GM23338 (cell line): ENCODE measurements around the gene APC. TPM values are rescaled to one million over a fixed set of nuclear protein-coding genes. Genes with fewer than 3 reads are reported as not detected.

ENCODE experiments used
- ATAC-seq: fragments of 200-7000 bp; cut with Tn5 transposase; 3 replicates; pipeline ENCODE4 v1.9.1; 2020
- DNase-seq: peaks from one replicate; pipeline ENCODE4 v3.0.0-alpha.2; 2015; ENCODE audit warnings: low spot score
- H2AFZ ChIP-seq: fragments of 200-600 bp; sonication (generic); 2 replicates; pipeline ENCODE4 v1.8.0; 2016; ENCODE audit warnings: antibody characterized with exemption, mild to moderate bottlenecking, moderate library complexity
- H3F3A ChIP-seq: fragments of 200-600 bp; sonication (generic); replicated peaks from 2 replicates; pipeline ENCODE4 v1.8.0; 2017; ENCODE audit warnings: antibody characterized with exemption, mixed run types, low read depth
- H3K27ac ChIP-seq: fragments of 200-600 bp; sonication (generic); 2 replicates; pipeline ENCODE4 v1.6.1; 2016; ENCODE audit warnings: low read depth
- H3K27me3 ChIP-seq: fragments of 200-600 bp; sonication (generic); 2 replicates; pipeline ENCODE4 v1.8.0; 2016; ENCODE audit warnings: mild to moderate bottlenecking, mixed run types, moderate library complexity; ENCODE audit not compliant: insufficient read depth
- H3K36me3 ChIP-seq: fragments of 200-600 bp; sonication (generic); 2 replicates; pipeline ENCODE4 v1.8.0; 2016; ENCODE audit warnings: mild to moderate bottlenecking; ENCODE audit not compliant: insufficient read depth
- H3K4me1 ChIP-seq: fragments of 200-600 bp; sonication (generic); 2 replicates; pipeline ENCODE4 v1.8.0; 2016; ENCODE audit warnings: mild to moderate bottlenecking, moderate library complexity; ENCODE audit not compliant: insufficient read depth
- H3K4me2 ChIP-seq: fragments of 200-600 bp; sonication (generic); 2 replicates; pipeline ENCODE4 v1.7.1; 2017; ENCODE audit warnings: mixed run types
- H3K4me3 ChIP-seq: fragments of 200-600 bp; sonication (generic); 2 replicates; pipeline ENCODE4 v1.6.1; 2016; ENCODE audit warnings: mixed run types
- H3K79me2 ChIP-seq: fragments of 200-600 bp; sonication (generic); replicated peaks from 2 replicates; pipeline ENCODE4 v1.8.0; 2017; ENCODE audit warnings: mild to moderate bottlenecking; ENCODE audit not compliant: insufficient read depth
- H3K9me2 ChIP-seq: fragments of 200-600 bp; sonication (generic); 2 replicates; pipeline ENCODE4 v1.8.0; 2017; ENCODE audit not compliant: insufficient read depth
- H4K20me1 ChIP-seq: fragments of 200-600 bp; sonication (generic); replicated peaks from 2 replicates; pipeline ENCODE4 v1.8.0; 2017; ENCODE audit warnings: mild to moderate bottlenecking; ENCODE audit not compliant: insufficient read depth
- H3K27ac Mint-ChIP-seq: 2 replicates; pipeline ENCODE4 v1.8.0; 2020; ENCODE audit warnings: inconsistent platforms, mild to moderate bottlenecking, moderate library complexity, mixed read lengths
- H3K27me3 Mint-ChIP-seq: 3 replicates; pipeline ENCODE4 v1.8.0; 2022; ENCODE audit warnings: low read depth, mild to moderate bottlenecking, moderate library complexity, mixed read lengths, inconsistent platforms; ENCODE audit not compliant: insufficient read depth, poor library complexity
- H3K36me3 Mint-ChIP-seq: 3 replicates; pipeline ENCODE4 v1.8.0; 2021; ENCODE audit warnings: low read depth, mild to moderate bottlenecking, inconsistent platforms, moderate library complexity, mixed read lengths
- H3K4me1 Mint-ChIP-seq: 3 replicates; pipeline ENCODE4 v1.8.0; 2020; ENCODE audit warnings: mild to moderate bottlenecking, inconsistent platforms, mixed read lengths
- H3K4me3 Mint-ChIP-seq: 3 replicates; pipeline ENCODE4 v1.8.0; 2021; ENCODE audit warnings: moderate library complexity, mild to moderate bottlenecking, inconsistent platforms, mixed read lengths
- H3K9me3 Mint-ChIP-seq: 3 replicates; pipeline ENCODE4 v1.8.0; 2020; ENCODE audit warnings: moderate library complexity, mild to moderate bottlenecking, inconsistent platforms, mixed read lengths
- CREB1 ChIP-seq: fragments of 250-450 bp; sonication (Bioruptor Pico); IDR thresholded peaks from 2 replicates; pipeline ENCODE4 v1.5.0; 2020; ENCODE audit warnings: low read depth, mild to moderate bottlenecking, moderate library complexity
- EZH2 ChIP-seq: fragments of 200-600 bp; sonication (generic); IDR thresholded peaks from one replicate; pipeline ENCODE4 v1.8.0; 2017; ENCODE audit warnings: antibody characterized with exemption, mild to moderate bottlenecking, low read depth; ENCODE audit not compliant: unreplicated experiment
- EZH2phosphoT487 ChIP-seq: fragments of 200-600 bp; sonication (generic); IDR thresholded peaks from one replicate; pipeline ENCODE4 v1.8.1; 2018; ENCODE audit warnings: antibody characterized with exemption; ENCODE audit not compliant: unreplicated experiment
- JUNB ChIP-seq: IDR thresholded peaks from one replicate; pipeline ENCODE4 v1.6.1; 2016; ENCODE audit warnings: antibody characterized with exemption; ENCODE audit not compliant: unreplicated experiment
- NANOG ChIP-seq: IDR thresholded peaks from 2 replicates; pipeline ENCODE4 v1.6.1; 2016; ENCODE audit warnings: antibody characterized with exemption, borderline replicate concordance
- POLR2AphosphoS5 ChIP-seq: IDR thresholded peaks from 2 replicates; pipeline ENCODE4 v1.6.1; 2016; ENCODE audit warnings: antibody characterized with exemption, low read depth
- STAT1 ChIP-seq: IDR thresholded peaks from one replicate; pipeline ENCODE4 v1.6.1; 2016; ENCODE audit warnings: antibody characterized with exemption; ENCODE audit not compliant: unreplicated experiment
- ZNF114 ChIP-seq: fragments of 250-450 bp; sonication (Bioruptor Pico); IDR thresholded peaks from 2 replicates; pipeline ENCODE4 v1.5.0; 2020; ENCODE audit warnings: mild to moderate bottlenecking, moderate library complexity
- ZNF331 ChIP-seq: fragments of 250-450 bp; sonication (Bioruptor Pico); IDR thresholded peaks from 2 replicates; pipeline ENCODE4 v1.5.0; 2020; ENCODE audit warnings: low read depth, mild to moderate bottlenecking, moderate library complexity
- polyA plus RNA-seq: library from polyadenylated mRNA; unstranded; fragments of >200 nt; fragmentation: Nextera tagmentation; extraction: Ambion mirVana; gene quantifications from 2 replicates; pipeline ENCODE4 v1.2.1, GENCODE V29; 2016
- total RNA-seq: library from RNA; depleted of rRNA; stranded (reverse); fragments of >200 nt; shearing (Covaris generic); gene quantifications from 2 replicates; pipeline ENCODE4 v1.2.3, GENCODE V29; 2014
- TF ChIP-seq, protein P1 (sequence below): IDR thresholded peaks from one replicate; pipeline ENCODE4 v1.6.1; 2018; ENCODE audit warnings: antibody characterized with exemption; ENCODE audit not compliant: unreplicated experiment
- TF ChIP-seq, protein P2 (sequence below): fragments of 250-450 bp; sonication (Bioruptor Pico); IDR thresholded peaks from 2 replicates; pipeline ENCODE4 v1.5.0; 2020; ENCODE audit warnings: mild to moderate bottlenecking, moderate library complexity
- TF ChIP-seq, protein P3 (sequence below): IDR thresholded peaks from 2 replicates; pipeline ENCODE4 v1.6.1; 2016; ENCODE audit warnings: antibody characterized with exemption
- TF ChIP-seq, protein P4 (sequence below), 2 experiments: fragments of 200-600 bp in 1 of 2; sonication (generic) in 1 of 2; conservative IDR thresholded peaks; 2 replicates each; pipeline versions ENCODE4 v1.5.1 to v1.6.1; 2016 to 2017; ENCODE audit warnings: antibody characterized with exemption in 2 of 2, low read depth in 2 of 2, mild to moderate bottlenecking in 2 of 2, moderate library complexity in 1 of 2

Gene APC
- total and polyA plus RNA-seq, 2 experiments from 2014 or later = 42.4 to 62.9 TPM

DNA sequence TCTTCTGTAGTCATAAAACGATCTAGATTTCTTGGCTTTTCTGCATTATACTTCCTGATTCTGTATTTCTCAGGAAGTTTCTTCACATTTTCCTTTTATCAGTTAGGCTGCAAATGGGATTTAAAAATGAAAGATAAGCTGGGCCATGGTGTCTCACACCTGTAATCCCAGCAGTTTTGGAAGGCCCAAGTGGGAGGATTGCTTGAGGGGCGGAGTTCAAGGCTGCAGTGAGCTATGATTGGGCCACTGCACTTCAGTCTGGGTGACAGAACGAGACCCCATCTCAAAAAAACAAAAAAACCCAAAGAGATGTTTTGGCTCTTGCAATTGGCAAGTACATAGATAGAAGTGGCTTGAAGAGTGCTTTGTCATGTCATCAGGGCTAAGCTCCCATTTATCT is 26.2 kb upstream of the APC start:
- Histone ChIP-seq H3K4me1 (peaks cover 19% of the 10 kb centered on the region), H3K79me2 (peaks cover 87% of the 10 kb centered on the region), H3F3A (no peaks in the 10 kb centered on the region; the same call in 1 of the 2 replicates), H4K20me1 (peaks cover 8% of the 10 kb centered on the region; the same call in 1 of the 2 replicates), H3K36me3 (no peaks in the 10 kb centered on the region), H2AFZ (no peak overlapping the region), H3K27ac (no peak overlapping the region), H3K4me2 (no peak overlapping the region), H3K4me3 (no peak overlapping the region), H3K9me2 (no peaks in the 10 kb centered on the region), H3K27me3 (no peaks in the 10 kb centered on the region)
- Mint-ChIP-seq H3K4me1 (peaks cover 34% of the 10 kb centered on the region), H3K4me3 (no peak overlapping the region), H3K27me3 (peaks cover 3% of the 10 kb centered on the region), H3K9me3 (no peaks in the 10 kb centered on the region), H3K27ac (peak overlapping the region; percentile 86), H3K36me3 (no peaks in the 10 kb centered on the region; the same call in 1 of the 3 replicates)
- no peak for TF ChIP-seq ZNF331 (CRISPR knock-in tag)
- no peak for TF ChIP-seq JUNB
- TF ChIP-seq, protein P1, sequence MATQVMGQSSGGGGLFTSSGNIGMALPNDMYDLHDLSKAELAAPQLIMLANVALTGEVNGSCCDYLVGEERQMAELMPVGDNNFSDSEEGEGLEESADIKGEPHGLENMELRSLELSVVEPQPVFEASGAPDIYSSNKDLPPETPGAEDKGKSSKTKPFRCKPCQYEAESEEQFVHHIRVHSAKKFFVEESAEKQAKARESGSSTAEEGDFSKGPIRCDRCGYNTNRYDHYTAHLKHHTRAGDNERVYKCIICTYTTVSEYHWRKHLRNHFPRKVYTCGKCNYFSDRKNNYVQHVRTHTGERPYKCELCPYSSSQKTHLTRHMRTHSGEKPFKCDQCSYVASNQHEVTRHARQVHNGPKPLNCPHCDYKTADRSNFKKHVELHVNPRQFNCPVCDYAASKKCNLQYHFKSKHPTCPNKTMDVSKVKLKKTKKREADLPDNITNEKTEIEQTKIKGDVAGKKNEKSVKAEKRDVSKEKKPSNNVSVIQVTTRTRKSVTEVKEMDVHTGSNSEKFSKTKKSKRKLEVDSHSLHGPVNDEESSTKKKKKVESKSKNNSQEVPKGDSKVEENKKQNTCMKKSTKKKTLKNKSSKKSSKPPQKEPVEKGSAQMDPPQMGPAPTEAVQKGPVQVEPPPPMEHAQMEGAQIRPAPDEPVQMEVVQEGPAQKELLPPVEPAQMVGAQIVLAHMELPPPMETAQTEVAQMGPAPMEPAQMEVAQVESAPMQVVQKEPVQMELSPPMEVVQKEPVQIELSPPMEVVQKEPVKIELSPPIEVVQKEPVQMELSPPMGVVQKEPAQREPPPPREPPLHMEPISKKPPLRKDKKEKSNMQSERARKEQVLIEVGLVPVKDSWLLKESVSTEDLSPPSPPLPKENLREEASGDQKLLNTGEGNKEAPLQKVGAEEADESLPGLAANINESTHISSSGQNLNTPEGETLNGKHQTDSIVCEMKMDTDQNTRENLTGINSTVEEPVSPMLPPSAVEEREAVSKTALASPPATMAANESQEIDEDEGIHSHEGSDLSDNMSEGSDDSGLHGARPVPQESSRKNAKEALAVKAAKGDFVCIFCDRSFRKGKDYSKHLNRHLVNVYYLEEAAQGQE = no peak
- no peak for TF ChIP-seq EZH2phosphoT487
- TF ChIP-seq NANOG = no peak
- no peak for TF ChIP-seq ZNF114
- TF ChIP-seq, protein P2, sequence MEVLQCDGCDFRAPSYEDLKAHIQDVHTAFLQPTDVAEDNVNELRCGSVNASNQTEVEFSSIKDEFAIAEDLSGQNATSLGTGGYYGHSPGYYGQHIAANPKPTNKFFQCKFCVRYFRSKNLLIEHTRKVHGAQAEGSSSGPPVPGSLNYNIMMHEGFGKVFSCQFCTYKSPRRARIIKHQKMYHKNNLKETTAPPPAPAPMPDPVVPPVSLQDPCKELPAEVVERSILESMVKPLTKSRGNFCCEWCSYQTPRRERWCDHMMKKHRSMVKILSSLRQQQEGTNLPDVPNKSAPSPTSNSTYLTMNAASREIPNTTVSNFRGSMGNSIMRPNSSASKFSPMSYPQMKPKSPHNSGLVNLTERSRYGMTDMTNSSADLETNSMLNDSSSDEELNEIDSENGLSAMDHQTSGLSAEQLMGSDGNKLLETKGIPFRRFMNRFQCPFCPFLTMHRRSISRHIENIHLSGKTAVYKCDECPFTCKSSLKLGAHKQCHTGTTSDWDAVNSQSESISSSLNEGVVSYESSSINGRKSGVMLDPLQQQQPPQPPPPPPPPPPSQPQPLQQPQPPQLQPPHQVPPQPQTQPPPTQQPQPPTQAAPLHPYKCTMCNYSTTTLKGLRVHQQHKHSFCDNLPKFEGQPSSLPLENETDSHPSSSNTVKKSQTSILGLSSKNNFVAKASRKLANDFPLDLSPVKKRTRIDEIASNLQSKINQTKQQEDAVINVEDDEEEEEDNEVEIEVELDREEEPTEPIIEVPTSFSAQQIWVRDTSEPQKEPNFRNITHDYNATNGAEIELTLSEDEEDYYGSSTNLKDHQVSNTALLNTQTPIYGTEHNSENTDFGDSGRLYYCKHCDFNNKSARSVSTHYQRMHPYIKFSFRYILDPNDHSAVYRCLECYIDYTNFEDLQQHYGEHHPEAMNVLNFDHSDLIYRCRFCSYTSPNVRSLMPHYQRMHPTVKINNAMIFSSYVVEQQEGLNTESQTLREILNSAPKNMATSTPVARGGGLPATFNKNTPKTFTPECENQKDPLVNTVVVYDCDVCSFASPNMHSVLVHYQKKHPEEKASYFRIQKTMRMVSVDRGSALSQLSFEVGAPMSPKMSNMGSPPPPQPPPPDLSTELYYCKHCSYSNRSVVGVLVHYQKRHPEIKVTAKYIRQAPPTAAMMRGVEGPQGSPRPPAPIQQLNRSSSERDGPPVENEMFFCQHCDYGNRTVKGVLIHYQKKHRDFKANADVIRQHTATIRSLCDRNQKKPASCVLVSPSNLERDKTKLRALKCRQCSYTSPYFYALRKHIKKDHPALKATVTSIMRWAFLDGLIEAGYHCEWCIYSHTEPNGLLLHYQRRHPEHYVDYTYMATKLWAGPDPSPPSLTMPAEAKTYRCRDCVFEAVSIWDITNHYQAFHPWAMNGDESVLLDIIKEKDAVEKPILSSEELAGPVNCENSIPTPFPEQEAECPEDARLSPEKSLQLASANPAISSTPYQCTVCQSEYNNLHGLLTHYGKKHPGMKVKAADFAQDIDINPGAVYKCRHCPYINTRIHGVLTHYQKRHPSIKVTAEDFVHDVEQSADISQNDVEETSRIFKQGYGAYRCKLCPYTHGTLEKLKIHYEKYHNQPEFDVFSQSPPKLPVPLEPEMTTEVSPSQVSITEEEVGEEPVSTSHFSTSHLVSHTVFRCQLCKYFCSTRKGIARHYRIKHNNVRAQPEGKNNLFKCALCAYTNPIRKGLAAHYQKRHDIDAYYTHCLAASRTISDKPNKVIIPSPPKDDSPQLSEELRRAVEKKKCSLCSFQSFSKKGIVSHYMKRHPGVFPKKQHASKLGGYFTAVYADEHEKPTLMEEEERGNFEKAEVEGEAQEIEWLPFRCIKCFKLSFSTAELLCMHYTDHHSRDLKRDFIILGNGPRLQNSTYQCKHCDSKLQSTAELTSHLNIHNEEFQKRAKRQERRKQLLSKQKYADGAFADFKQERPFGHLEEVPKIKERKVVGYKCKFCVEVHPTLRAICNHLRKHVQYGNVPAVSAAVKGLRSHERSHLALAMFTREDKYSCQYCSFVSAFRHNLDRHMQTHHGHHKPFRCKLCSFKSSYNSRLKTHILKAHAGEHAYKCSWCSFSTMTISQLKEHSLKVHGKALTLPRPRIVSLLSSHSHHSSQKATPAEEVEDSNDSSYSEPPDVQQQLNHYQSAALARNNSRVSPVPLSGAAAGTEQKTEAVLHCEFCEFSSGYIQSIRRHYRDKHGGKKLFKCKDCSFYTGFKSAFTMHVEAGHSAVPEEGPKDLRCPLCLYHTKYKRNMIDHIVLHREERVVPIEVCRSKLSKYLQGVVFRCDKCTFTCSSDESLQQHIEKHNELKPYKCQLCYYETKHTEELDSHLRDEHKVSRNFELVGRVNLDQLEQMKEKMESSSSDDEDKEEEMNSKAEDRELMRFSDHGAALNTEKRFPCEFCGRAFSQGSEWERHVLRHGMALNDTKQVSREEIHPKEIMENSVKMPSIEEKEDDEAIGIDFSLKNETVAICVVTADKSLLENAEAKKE (CRISPR knock-in tag) = no peak
- TF ChIP-seq CREB1 (CRISPR knock-in tag) = no peak
- TF ChIP-seq, protein P3, sequence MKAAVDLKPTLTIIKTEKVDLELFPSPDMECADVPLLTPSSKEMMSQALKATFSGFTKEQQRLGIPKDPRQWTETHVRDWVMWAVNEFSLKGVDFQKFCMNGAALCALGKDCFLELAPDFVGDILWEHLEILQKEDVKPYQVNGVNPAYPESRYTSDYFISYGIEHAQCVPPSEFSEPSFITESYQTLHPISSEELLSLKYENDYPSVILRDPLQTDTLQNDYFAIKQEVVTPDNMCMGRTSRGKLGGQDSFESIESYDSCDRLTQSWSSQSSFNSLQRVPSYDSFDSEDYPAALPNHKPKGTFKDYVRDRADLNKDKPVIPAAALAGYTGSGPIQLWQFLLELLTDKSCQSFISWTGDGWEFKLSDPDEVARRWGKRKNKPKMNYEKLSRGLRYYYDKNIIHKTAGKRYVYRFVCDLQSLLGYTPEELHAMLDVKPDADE = no peak
- TF ChIP-seq POLR2AphosphoS5 = no peak
- TF ChIP-seq STAT1 = no peak
- TF ChIP-seq, protein P4, sequence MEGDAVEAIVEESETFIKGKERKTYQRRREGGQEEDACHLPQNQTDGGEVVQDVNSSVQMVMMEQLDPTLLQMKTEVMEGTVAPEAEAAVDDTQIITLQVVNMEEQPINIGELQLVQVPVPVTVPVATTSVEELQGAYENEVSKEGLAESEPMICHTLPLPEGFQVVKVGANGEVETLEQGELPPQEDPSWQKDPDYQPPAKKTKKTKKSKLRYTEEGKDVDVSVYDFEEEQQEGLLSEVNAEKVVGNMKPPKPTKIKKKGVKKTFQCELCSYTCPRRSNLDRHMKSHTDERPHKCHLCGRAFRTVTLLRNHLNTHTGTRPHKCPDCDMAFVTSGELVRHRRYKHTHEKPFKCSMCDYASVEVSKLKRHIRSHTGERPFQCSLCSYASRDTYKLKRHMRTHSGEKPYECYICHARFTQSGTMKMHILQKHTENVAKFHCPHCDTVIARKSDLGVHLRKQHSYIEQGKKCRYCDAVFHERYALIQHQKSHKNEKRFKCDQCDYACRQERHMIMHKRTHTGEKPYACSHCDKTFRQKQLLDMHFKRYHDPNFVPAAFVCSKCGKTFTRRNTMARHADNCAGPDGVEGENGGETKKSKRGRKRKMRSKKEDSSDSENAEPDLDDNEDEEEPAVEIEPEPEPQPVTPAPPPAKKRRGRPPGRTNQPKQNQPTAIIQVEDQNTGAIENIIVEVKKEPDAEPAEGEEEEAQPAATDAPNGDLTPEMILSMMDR (conservative IDR thresholded peaks at IDR 0.05; ENCODE audit: low read depth in 2 of 2) = no peak
- TF ChIP-seq EZH2 = no peak
- ATAC-seq = no peak
- peak; percentile 5 for DNase-seq
